ENCODE measurements around the gene TMEM45B. TPM values are rescaled to one million over a fixed set of nuclear protein-coding genes. Genes with fewer than 3 reads are reported as not detected.
A peak's percentile ranks its signal among the peaks of the same experiment; 100 is the strongest.

The TMEM45B gene
- total and polyA plus RNA-seq, 2 of the 13 experiments (the other 11 are each of a cell fraction or from before 2014, with no cell fraction given), result 29.1 to 181 TPM

- TF ChIP-seq ATF2 (CRISPR knock-in tag; IDR thresholded peaks at IDR 0.05) (peak; percentile 91; the same call in 1 of the 2 replicates), ZNF549 (CRISPR knock-in tag; IDR thresholded peaks at IDR 0.05) (no peak), ZNF33B (CRISPR knock-in tag; IDR thresholded peaks at IDR 0.05) (no peak), U2AF2 (IDR thresholded peaks at IDR 0.05; ENCODE audit: low read depth, low read length) (no peak), ZNF143 (CRISPR knock-in tag; IDR thresholded peaks at IDR 0.05) (no peak), ZBTB1 (CRISPR knock-in tag; IDR thresholded peaks at IDR 0.05; ENCODE audit: borderline replicate concordance) (no peak), BATF2 (CRISPR knock-in tag; IDR thresholded peaks at IDR 0.05) (no peak), GLMP (CRISPR knock-in tag; IDR thresholded peaks at IDR 0.05; ENCODE audit: borderline replicate concordance) (no peak), THAP7 (CRISPR knock-in tag; IDR thresholded peaks at IDR 0.05) (no peak), TFE3 (CRISPR knock-in tag; IDR thresholded peaks at IDR 0.05) (0 out of 2 replicates have a peak, but pooled peaks have one; percentile 27), TFAP4 (IDR thresholded peaks at IDR 0.05; ENCODE audit: borderline replicate concordance, low read depth) (peak; percentile 93), ZSCAN20 (CRISPR knock-in tag; IDR thresholded peaks at IDR 0.05; ENCODE audit: borderline replicate concordance) (no peak), MED8 (CRISPR knock-in tag; IDR thresholded peaks at IDR 0.05; ENCODE audit: insufficient replicate concordance) (no peak), HMGXB4 (CRISPR knock-in tag; IDR thresholded peaks at IDR 0.05; ENCODE audit: borderline replicate concordance in 1 of 2, low read depth in 1 of 2) (no peak), RFXAP (CRISPR knock-in tag; IDR thresholded peaks at IDR 0.05; ENCODE audit: borderline replicate concordance) (no peak), TBL1XR1 (IDR thresholded peaks at IDR 0.05; ENCODE audit: borderline replicate concordance, low read length, partially characterized antibody) (no peak), AGO1 (IDR thresholded peaks at IDR 0.05; ENCODE audit: low read depth, low read length, poor library complexity, severe bottlenecking) (no peak), ZNF724P (CRISPR knock-in tag; IDR thresholded peaks at IDR 0.05; ENCODE audit: borderline replicate concordance) (no peak; the same call in 1 of the 2 replicates), WIZ (CRISPR knock-in tag; IDR thresholded peaks at IDR 0.05) (no peak), ELF4 (CRISPR knock-in tag; IDR thresholded peaks at IDR 0.05; ENCODE audit: borderline replicate concordance) (no peak)
Observed at GRCh38 chr11:129853518-129854231, 38.0 kb downstream of the TMEM45B start (continued).
